Lung (tissue), 12 donors: ENCODE data around the gene ZFTA. TPM values are rescaled to one million over a fixed set of nuclear protein-coding genes. Genes with fewer than 3 reads are reported as not detected.

Source experiments
- ATAC-seq: fragments of 200-7000 bp; cut with Tn5 transposase; one replicate; pipeline ENCODE4 v1.9.1; 2020; ENCODE audit warnings: moderate number of reproducible peaks; ENCODE audit not compliant: insufficient read depth, low FRiP score
- DNase-seq, 3 donors: peaks; one replicate each; pipeline ENCODE4 v3.0.0-alpha.2; 2013 to 2017
- H3K27ac ChIP-seq, 2 donors: one replicate each; pipeline ENCODE4 v1.5.1; 2013; ENCODE audit warnings: mild to moderate bottlenecking in 2 of 2, moderate library complexity in 2 of 2, control low read depth in 1 of 2, inconsistent platforms in 1 of 2, low read depth in 1 of 2, low read length in 1 of 2
- H3K27me3 ChIP-seq, 3 donors: one replicate each; pipeline ENCODE4 v1.5.1; 2013; ENCODE audit warnings: low read length in 2 of 3; ENCODE audit not compliant: control insufficient read depth in 3 of 3, insufficient read depth in 3 of 3
- H3K36me3 ChIP-seq, 4 donors: one replicate each; pipeline ENCODE4 v1.5.1; 2013; ENCODE audit warnings: low read length in 4 of 4, mild to moderate bottlenecking in 1 of 4, moderate library complexity in 1 of 4; ENCODE audit not compliant: control insufficient read depth in 4 of 4, insufficient read depth in 4 of 4
- H3K4me1 ChIP-seq, 5 donors: one replicate each; pipeline ENCODE4 v1.5.1; 2013; ENCODE audit warnings: low read length in 5 of 5, mild to moderate bottlenecking in 2 of 5, moderate library complexity in 1 of 5; ENCODE audit not compliant: control insufficient read depth in 5 of 5, insufficient read depth in 5 of 5
- H3K4me3 ChIP-seq: one replicate; pipeline ENCODE4 v1.5.1; 2013; ENCODE audit warnings: mild to moderate bottlenecking, control low read depth, moderate library complexity
- H3K9ac ChIP-seq, 2 donors: one replicate each; pipeline ENCODE4 v1.5.1; 2013; ENCODE audit warnings: low read length in 2 of 2, control low read depth in 1 of 2; ENCODE audit not compliant: insufficient read depth in 1 of 2
- H3K9me3 ChIP-seq, 4 donors: one replicate each; pipeline ENCODE4 v1.5.1; 2013; ENCODE audit warnings: low read length in 3 of 4, mild to moderate bottlenecking in 1 of 4, moderate library complexity in 1 of 4; ENCODE audit not compliant: control insufficient read depth in 4 of 4, insufficient read depth in 3 of 4
- CTCF ChIP-seq: IDR thresholded peaks from 2 replicates; pipeline ENCODE4 v1.5.1; 2012; ENCODE audit warnings: mild to moderate bottlenecking; ENCODE audit errors: control extremely low read depth, extremely low read depth
- WGBS, 2 donors: extraction: QIAGEN DNeasy Blood & Tissue Kit; methylation state at CpG; one replicate each; pipeline ENCODE4 v1.1.7; 2013; 5-methylcytosine and 5-hydroxymethylcytosine counted together
- polyA plus RNA-seq, 2 donors: library from polyadenylated mRNA; stranded (reverse); fragments of 200-250 nt; gene quantifications; one replicate each; pipeline ENCODE4 v1.2.1, GENCODE V29; 2013
- total RNA-seq, 2 donors: library from RNA; depleted of rRNA in 1 of 2; stranded (reverse); fragments of >200 nt in 1 of 2; gene quantifications; one replicate each; pipeline ENCODE4 v1.2.1, GENCODE V29; 2014 to 2021
- donor health status: control.
- donor health status: control.
- donor health status: Bipolar disorder and iron deficiency.
- donor health status: healthy.
- donor health status: DM: yes; HTN: yes; CAD: no.

ZFTA gene
- total and polyA plus RNA-seq, 4 donors: 4.1 to 21.8 (median 6.7) TPM

DNA sequence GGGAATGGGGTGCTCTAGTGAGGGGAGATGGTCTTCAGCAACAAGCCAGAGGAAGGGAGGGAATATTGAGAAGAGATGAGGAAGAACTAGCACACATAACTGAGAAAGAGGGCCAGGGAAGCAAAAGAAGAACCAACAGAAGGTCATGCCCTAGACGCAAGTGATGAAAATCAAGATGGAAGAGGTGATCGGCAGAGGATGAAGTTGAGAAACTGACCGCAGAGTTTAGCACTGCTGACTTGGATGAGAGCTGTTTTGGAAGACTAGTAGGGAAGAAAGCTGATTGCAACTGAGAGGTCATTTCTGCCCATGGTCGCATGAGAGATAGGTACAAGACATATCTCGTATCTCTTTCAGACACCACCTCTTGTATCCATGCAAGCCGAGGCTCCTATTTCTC is 47.6 kb upstream of the ZFTA start:
- no peak for TF ChIP-seq CTCF
- 81 to 86% methylated on average over 6 of the region's 6 CpGs for WGBS, 2 donors
- no peaks in the 10 kb centered on the region for H3K27me3 ChIP-seq
- no peak for ATAC-seq
- H3K9ac ChIP-seq: no peak overlapping the region
- H3K36me3 ChIP-seq: peaks cover 15 to 40% (median 25%) of the 10 kb centered on the region in 4 donors
- H3K4me3 ChIP-seq: no peak overlapping the region
- no peak overlapping the region for H3K27ac ChIP-seq
- no peaks in the 10 kb centered on the region for H3K9me3 ChIP-seq
- peaks cover 0 to 22% (median 0%) of the 10 kb centered on the region in 5 donors for H3K4me1 ChIP-seq
- DNase-seq: no peak

DNA sequence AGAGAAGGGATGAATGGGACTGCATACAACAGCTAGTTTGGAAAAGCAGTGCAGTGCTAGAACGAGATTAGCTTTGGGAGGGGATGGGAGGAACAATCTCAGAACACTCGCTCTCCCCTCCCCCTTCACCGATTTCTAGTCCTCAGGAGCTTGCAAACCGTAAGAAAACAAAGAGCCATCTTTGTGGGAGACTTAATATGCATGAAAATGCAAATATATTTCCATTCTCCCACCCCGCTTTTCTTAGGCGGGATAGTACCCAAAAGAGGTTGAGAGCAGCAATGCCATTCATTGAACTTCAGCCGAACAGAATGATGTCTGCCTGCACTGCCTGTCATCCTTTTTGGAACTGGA is 45.8 kb upstream of the ZFTA start:
- no peaks in the 10 kb centered on the region for H3K27me3 ChIP-seq

DNA sequence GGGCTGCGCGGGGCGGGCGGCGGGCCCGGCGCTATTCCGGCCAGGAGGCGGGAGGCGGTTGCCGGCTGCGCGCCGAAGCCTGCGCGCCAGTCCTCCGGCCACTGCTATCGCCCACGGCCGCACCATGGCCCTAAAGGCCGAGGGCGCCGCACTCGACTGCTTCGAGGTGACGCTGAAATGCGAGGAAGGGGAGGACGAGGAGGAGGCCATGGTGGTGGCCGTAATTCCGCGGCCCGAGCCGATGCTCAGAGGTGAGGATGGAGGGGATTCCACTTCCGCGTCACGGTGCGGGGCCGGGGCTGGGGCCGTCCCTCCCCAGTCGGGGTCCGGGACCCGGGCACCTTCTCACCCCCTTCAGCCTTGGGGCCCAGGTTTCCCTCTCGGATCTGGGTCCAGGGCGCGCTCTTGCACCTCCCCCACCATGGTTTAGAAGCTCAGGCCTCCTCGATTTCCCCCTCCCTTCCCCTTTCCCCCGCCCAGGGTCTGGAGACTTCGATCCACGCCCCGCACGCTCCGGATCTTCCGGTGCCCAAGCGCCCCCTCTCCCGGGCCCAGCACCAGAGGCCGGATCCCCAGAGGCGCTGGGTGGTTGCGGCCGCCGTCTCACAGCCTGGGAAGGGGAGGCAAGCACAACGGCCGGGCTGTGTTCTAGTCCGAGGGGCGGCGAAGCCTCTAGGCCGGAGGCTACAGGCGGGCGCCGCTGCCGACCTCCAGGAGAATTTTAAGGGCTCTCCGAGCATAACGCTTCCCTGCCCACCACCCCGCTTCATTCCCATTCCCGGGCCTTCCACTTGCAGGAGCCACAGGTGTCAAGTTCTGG is 45.2 kb upstream of the ZFTA start:
- no peak for TF ChIP-seq CTCF
- peak; percentile 78 to 84 (median 79) for DNase-seq

More for the DNA sequence above, 45.8 kb upstream of the ZFTA start:
- 24 to 37% methylated on average over 7 of the region's 7 CpGs for WGBS, 2 donors
- Histone ChIP-seq H3K9ac (peak overlapping the region in 1 of 2 donors; percentile 50), H3K4me1 (peaks cover 0 to 22% (median 0%) of the 10 kb centered on the region in 5 donors), H3K9me3 (no peaks in the 10 kb centered on the region), H3K36me3 (peaks cover 5 to 30% (median 20%) of the 10 kb centered on the region in 4 donors), H3K4me3 (peak overlapping the region; percentile 99), H3K27ac (peak overlapping the region in 1 of 2 donors; percentile 94)
- DNase-seq (peak in 2 of 3 donors; percentile 8 to 9), ATAC-seq (no peak)
- no peak for TF ChIP-seq CTCF

More for the DNA sequence above, 45.2 kb upstream of the ZFTA start:
- peak; percentile 22 for ATAC-seq
- peak overlapping the region; percentile 99 for H3K4me3 ChIP-seq
- H3K27ac ChIP-seq: peak overlapping the region; percentile 74 to 94
- H3K27me3 ChIP-seq: no peaks in the 10 kb centered on the region
- WGBS, 2 donors: 1% methylated on average over 68 to 74 of the region's 74 CpGs
- no peaks in the 10 kb centered on the region for H3K9me3 ChIP-seq
- H3K4me1 ChIP-seq: peaks cover 0 to 22% (median 0%) of the 10 kb centered on the region in 5 donors
- peaks cover 5 to 24% (median 18%) of the 10 kb centered on the region in 4 donors for H3K36me3 ChIP-seq
- H3K9ac ChIP-seq: peak overlapping the region; percentile 46 to 50
